Colon (tissue), 2 donors: Measurements from ENCODE around the gene CHIT1.
"Not testable (repeated sequence)": the region's sequence is repeated elsewhere in the genome, so short reads cannot be mapped to it uniquely, and the experiment has no call there.

Source experiments
- FAIRE-seq: peaks from 2 replicates; lab custom pipeline; 2012; peaks lifted over from hg19 to GRCh38; lab: Jason Lieb, UNC
- donor health status: control.
- donor health status: control.

CHIT1 gene

DNA sequence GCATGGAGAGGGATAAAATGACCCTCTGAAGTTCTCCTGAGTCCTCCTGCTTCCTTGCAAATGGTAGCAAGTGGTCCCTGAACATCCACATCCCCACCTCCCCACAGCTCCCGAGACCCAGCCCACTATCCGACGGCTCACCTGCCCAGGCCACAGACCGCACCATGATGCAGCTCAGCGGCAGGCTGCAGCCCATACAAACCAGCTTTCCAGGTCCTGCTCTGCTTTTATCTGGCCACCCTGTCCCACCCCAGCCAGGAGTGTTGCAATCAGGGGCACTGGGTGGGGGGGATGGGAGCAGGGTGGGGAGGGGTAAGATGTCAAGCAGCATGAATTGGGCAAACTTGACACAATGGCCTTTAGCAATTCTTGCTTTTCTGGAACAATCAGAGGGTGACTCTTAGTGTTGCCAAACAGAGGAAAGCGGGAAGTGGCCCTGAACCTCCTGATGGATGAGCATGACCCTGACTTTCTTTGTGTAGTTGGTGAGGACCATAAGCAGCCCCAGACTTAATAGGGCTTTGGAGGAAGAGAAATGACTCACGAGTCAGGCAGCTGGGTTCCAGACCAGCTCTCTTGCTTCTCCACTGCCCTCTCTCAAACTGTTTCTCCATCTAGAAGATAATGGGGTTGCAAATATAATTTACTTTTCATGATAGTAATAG is at the start of gene CHIT1:
Gene CHIT1, minus strand, starts transcription at position 203 of the 665 bp plus-strand sequence. Its CDS starts 37 bp downstream, at position 166.
- FAIRE-seq, result no peak

DNA sequence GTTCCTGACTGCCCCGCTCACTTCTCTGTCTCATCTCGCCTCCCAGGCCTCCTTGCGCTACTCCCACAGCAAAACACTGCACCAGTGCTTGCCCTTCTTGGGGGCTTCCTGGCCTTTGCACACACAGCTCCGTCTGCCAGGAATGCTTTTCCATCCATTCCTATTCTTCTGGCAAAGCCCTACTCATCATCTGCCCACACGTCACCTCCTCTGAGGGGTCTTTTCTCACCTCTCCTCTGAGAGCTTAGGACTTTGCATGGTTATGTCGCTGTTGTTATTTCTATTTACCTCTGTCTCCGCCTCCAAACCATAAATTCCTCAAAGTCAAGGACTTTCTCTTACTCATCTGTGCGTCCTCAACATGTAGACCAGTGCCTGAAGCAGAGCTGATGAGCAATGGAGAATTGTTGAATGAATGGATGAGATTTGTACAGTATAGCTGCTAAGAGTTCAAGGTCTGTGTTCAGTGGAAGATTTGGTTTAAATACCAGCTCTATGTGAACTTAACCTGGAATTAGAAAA is 49.5 kb upstream of the CHIT1 start:
- FAIRE-seq, result no peak

DNA sequence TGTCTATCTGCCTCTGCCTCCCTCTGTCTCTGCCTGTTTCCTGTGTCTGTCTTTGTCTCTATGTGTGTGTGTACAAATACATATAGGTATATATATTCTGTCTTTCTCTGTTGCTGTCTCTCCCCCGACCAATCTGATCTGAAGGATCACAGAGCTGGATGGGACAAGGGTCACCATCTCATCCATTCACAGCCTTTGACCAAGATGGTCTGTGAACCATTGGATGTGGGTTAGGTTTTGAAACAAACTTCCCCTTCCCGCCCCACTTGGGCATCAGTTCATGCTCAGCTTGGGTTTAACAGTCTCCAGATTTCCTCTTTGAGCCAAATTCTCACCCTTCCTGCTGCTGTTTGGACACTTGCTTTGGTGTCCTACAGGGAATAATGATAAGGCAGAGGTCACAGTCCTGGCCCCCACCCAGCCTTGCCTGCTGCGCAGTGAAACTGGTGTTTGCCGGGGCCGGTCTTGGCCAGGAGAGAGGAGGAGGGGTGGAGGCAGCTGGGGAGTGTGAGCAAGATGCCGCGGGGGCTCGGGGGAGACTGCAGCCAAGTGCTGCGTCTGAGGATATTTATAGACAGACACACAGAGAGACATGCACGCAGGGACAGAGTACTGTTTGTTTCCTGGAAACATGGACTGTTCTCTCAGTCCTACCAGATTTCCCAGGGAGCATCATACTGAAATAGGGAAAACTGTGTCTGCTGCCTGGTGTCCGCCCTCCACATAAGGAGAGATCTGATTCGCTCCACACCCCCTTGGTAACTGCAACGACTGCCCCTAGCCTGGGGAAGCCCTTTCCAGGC is 48.8 kb upstream of the CHIT1 start:
- no peak for FAIRE-seq

DNA sequence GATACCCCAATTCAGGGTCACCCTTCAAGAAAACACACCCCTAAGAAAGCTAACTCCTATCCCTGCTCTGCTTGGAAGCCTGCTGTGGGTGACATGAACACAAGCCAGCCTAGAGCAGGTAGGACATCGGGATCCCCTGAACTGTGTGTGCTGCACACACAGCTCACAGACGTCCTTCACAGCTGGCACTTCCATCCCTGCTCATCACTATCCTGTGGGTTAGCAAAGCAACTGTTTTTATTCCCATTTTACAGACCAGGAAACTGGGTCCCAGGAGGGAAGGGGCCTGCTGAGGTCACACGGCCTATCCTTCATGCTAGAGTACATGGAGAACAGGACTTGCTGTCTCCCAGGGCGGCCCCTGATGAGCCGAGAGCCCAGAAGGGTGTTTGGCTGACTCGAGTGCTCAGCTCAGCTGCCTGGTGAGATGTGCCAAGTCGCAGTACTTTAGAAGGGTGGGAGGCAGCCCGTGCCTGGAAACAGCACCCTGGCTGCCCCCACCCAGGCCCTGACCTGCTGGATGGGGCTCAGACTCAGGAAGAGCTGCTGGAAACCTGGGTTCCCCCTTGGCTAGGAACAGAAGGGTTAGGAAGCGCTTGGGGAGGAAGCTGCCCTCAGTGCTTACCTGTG is 47.6 kb upstream of the CHIT1 start:
- no peak for FAIRE-seq

DNA sequence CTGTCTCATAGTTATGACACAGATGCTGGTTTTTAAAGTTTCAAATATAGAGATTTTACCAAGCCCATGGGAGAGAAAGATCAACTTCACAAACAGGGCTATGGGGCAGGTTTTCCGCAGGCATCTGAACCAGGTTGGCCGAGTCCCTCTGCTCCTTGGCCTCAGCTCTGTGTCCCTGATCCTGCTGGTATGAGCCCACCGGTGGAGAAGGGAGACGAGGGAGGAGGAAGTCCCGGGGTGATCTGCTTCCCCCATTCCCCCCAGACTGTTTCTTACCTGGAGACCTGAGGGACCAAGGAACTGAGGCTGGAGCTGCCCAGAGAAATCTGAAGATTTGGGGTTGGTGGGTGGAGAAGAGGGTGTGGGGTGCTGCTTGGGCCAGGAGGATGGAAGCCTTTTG is 46.9 kb upstream of the CHIT1 start:
- no peak for FAIRE-seq

DNA sequence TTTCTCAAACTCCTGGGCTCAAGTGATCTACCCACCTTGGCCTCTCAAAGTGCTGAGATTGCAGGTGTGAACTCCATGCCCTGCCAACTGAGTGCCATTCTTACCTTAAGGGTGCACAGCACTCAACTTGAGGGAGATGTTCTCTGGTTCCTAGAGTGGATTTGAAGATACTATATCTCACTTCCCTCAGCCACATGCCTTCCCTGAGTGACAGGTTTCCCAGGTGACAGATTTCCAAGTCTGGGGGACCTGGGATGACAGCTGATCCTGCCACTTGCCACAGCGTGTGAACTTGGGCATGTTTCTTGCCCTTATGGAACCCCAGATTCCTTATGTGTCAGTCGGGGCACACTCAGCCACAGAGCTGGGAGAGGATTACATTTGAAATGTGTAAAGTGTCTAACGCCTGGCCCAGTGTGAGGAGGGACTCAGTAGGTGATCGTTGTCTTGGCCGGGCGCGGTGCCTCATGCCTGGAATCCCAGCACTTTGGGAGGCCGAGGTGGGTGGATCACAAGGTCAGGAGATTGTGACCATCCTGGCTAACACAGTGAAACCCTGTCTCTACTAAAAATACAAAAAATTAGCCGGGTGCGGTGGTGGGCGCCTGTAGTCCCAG is 46.3 kb upstream of the CHIT1 start:
- no peak for FAIRE-seq

DNA sequence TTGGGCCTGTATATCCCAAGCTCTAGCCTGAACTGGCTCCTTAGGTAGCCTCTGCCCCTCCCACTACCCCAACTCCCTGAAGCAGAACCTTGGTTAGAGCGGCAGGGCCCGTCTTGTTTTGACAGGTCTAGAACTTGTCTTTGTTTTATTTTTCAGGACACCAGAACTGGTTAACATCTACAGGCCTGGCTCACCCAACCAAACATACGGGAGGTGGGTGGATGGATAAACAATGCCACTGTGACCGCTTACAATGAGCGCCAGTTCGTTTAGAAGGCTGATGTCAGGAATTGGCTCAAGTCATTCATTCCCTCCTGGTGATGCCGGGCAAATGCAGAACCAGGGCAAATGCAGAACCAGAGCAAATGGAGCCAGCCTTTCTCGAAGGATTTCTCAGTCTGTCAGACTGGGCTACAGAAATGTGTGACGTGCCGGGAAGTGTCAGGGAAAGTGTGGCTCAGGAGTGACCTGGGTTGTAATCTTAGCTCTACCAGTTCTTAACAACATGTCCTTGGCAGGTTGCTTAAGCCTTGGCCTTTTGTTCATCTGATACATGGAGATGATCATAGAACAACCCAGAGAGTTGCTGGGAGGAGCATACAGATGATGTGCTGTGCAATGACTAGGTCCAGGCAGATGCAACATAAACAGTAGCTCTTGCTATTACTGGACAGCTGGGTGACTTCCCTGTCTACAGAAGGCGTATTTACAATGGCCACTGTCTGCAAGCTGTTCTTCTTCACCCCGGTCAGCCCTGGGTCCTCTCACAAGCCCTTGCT is 45.3 kb upstream of the CHIT1 start:
- FAIRE-seq, result no peak

DNA sequence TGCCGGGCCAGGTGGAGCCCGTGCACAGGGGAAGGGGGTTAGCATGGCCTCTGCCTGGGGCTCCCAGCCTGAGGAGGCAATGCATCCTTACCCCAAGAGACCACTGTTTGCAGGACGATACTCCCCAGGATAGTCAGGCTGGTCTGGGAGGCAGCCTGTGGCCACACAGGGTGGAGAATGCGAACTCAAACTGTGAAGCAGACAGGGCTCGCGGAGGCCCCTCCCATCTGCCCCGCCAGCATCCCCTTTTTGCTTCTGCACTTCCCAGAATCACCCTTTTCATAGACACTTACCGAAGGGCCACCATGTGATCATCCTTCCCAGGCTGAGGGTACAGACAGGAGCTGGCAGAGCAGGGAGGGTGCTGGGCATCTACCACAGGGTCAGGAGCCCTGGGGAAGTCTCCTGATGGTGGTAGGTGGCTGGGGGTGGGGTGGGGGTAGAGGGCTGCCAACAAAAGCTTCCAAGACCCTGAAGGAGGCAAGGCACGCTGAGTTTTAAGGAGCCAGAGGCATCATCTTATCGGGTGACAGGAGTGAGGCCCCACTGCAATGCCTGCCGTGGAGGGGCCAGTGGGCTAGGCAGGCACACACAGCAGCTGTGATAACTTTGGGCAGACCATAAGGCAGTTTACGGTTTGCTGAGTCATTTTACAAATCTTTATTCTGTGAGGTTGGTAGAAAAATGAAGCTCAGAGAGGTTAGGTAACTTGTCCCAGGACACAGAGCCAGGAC is 44.6 kb upstream of the CHIT1 start:
- no peak for FAIRE-seq

DNA sequence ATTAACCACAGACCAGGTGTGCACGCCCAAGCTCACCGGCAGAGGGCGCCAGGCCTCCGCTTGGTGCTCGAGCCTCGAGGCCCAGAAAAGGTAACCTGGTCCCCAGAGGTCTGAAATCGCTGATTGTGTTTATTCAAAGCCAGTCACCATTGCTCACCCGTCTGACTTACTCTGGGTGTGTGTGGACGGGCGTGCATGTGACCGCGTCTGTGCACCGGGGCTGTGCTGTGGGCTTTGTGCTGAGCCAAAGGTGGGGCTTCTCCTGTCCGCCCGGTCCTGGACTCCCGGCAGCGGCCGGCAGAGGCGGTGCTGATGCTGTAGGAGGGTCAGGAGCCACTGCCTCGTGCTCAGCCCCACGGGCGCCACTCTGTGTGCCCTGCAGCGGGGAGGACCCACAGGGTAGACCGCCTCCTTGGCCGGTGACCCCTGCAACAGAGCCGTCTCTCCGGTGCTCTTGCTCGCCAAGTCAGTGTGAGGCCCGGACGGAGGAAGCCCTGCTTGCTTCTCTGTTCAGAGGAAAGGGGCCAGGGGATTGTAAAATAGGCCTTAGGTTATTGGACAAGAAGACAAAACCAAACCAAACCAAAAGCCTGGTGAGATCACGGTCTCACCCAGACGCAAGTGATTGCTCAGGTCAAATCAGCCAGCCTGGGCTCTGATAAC is 43.9 kb upstream of the CHIT1 start:
- FAIRE-seq, result no peak

DNA sequence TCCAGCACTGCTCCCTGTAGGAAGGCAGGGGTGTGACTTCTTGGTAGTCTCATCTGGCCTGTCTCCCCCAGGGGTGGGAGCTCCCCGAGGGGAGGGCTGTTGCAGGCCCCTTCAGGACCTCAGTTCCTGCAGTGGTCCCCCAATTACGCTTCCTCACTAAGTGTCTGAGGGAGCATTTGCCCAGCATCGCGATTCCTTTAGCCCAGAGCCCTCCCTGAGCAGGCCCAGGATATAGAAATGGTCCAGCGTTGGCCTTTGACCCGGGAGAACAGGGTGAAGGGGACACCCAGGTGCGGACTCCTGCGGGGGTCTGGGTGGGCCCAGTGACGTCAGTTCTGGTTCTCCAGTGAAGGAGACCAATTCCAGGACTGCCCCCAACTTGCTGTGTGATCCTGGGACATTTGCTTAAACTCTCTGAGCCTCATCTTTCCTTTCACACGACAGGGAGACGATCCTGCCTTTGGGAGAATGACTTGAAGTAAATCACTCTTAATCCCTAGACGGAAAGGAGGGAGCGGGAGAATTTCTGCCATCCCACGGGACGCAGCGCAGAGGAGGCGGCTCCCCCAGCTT is 43.2 kb upstream of the CHIT1 start:
- FAIRE-seq, result no peak

DNA sequence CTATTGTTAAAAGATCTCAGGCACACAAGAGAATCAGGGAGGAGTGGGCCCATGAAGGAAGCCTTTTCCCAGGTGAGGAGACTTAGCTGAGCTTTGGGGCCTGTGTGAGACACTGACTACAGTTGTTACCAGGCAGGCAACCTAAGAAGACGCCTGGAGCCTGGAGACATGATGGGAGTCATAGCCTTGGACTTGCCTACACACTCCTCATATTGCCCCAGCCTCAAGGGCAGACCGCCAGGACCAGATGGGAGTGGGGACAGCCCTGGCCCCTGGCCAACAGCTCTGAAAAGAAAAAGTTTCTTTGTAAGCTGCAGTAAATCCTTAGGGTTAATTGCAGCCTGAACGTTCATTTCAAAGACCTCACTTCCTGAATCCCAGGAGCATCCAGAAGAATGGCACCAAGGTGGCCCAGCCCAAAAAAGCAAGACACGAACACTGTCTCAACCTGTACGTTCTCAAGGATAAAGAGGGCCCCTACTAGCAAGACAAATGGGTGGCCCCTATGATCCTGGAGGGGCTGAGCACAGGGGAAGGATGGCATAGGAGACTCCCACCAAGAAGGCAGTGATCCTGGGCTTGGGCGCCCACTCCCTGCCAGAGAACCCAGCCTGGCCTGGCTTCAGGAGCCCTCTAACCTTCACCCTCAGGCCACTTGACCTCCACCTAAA is 42.6 kb upstream of the CHIT1 start:
- FAIRE-seq, result no peak

DNA sequence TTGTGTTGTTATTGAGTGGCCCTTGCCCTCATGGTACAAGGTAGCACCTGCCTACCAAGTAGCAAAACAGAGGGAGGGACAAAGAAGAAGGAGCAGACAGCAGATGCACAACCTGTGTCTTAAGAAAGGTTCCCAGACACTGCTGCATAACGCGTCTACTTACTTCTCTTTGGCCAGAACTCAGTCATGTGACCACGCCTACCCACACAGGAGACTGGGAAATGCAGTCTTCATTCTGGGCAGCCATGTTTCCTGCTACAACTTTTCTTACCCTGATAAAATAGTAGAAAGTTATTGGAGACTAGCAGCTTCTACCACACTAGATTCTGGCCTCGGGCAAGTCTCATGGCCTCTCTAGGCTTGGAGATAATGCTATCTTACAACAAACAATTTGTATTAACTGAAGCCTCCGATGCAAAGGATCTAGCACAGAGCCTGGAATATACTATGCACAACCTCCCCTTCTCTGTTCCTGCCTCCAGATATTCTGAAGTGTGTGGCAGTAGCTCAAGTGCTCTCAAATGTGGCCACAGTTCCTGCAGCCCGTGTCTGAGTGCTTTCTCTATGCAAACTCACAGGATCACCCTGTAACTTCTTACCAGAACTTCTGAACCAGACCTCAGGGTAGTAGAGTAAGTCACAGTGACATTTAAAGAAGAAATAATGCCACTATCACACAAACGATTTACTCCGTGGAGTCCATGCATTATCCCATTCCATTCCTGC is 41.7 kb upstream of the CHIT1 start:
- no peak for FAIRE-seq

DNA sequence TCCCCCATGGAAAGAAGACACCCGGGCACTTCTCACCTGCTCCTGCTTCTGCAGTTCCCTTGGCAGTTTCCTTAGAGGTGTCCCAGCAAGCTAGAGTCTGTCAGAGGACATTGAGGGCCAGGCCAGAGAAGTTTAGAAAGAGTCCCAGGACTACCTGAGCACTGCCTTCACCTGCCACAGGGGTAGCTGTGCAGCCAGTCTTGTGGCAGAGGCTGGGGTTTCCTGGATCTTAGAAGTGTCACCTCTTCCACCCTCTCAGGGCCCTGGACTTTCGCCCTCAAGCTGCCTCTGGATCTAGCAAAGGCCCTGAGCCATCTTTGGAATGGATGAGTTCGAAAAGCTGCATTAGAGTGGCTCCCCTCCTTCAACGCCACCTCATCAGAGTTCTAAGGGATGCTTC is 41.0 kb upstream of the CHIT1 start:
- FAIRE-seq, result no peak

DNA sequence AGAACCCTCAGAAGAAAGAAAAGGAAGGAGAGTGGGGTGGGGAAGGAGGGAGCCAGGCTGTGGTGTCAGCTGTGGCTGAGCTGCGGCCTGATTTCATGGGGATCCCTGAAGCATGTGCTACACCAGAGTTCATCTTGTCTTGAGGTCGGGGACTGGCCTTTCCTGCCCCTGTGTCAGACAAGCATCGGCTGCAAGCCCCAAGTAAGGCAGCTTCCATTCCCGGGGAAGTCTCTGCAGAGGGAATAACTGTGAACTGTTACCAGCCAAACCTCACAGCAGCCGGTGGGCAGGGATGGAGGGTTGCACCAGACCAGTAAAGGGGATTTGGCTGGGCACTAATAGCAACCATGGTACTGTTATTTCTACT is 40.2 kb upstream of the CHIT1 start:
- no peak for FAIRE-seq

DNA sequence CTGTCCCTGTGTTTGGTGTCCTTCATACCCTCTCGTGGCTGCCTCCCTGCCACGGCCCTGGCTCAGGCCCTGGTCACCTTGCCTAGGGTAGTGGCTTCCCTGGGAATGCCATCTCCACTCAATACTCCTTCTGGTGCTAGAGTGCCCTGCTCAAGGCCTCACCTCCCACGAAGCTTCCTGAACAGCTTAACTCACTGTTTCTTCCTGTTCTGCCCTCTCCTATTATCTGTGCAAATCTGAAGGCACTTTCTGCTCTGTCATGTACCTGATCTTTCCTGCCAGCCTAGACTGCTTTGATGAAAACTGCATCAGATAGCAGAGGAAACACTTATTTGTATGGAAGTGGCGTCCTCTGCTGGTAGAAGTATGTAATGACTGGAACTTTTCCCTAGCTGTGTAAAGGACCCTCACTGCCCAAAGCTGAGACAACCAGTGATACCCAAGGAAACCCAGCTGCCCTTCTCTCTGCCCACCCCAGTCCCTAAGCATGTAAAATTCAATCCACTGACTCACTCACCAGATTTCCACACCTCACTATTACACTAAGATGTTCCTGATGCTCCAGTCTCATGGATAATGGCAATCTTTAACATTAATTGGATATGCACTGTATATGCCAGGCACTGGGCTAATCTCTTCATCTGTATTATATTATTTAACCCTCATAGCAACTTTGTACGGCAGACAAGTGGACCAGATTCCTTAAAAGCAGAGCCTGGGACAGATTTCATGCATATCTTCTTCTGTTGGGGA is 39.6 kb upstream of the CHIT1 start:
- no peak for FAIRE-seq

DNA sequence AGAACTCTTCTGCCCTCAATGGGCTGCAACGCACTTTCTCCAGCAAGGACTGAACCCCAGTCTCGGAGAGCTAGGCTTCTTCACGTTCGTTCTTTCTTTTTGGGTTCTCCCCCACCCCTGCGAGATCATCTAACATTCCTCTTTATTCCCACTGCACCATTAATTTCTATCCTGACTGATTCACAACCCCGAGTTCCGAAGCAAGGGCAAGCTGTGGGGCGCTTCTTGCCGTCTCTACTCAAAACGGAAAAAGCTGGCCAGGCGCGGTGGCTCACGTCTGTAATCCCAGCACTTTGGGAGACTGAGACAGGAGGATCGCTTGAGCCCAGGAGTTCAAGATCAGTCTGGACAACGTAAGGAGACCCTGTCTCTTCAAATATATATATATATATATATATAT is 38.4 kb upstream of the CHIT1 start:
- FAIRE-seq, result no peak

DNA sequence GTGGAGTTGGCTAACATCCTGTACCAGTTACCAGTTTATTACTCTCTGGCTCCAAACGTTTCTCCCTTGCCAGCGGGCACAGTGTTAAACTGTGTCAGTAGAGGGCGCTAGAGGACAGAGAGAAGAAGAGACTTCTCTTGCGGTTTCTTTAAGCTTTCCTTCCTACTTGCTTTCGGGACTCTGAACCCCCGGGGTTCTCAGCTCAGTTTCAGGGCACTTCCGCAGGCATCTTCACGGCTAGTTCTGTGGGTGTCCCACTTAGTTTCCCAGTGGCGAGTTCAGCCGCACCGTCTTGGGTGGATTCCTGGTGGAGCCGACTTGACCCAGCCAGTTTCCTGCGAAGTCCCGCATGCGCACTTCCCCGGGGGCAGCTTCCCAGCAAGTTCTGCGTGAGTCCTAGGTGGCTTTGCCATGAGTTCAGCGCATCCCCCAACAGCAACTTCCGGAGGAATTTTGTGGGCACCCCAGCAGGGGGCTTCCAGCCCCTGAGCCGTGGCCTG is 37.9 kb upstream of the CHIT1 start:
- FAIRE-seq, result no peak

DNA sequence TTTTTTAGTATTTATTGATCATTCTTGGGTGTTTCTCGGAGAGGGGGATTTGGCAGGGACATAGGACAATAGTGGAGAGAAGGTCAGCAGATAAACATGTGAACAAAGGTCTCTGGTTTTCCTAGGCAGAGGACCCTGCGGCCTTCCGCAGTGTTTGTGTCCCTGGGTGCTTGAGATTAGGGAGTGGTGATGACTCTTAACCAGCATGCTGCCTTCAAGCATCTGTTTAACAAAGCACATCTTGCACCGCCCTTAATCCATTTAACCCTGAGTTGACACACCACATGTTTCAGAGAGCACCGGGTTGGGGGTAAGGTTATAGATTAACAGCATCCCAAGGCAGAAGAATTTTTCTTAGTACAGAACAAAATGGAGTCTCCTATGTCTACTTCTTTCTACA is 36.7 kb upstream of the CHIT1 start:
- FAIRE-seq, result not testable (repeated sequence)
